Dendritic cell treated with granulocyte-macrophage colony-stimulating factor and Interleukin-4, amounts not matched to agents 40 ng/mL and 50 ng/mL, for 4 days (primary cell): ENCODE measurements around the gene GNAS.

ENCODE experiments used
- H3K27ac Mint-ChIP-seq: one replicate; pipeline ENCODE4 v1.8.0; 2022; ENCODE audit warnings: mild to moderate bottlenecking, mixed read lengths
- H3K27me3 Mint-ChIP-seq: one replicate; pipeline ENCODE4 v1.8.0; 2022; ENCODE audit warnings: mild to moderate bottlenecking, mixed read lengths
- H3K36me3 Mint-ChIP-seq: one replicate; pipeline ENCODE4 v1.8.0; 2022; ENCODE audit warnings: low read depth, mixed read lengths
- H3K4me1 Mint-ChIP-seq: one replicate; pipeline ENCODE4 v1.8.0; 2022; ENCODE audit warnings: low read depth, mixed read lengths
- H3K4me3 Mint-ChIP-seq: one replicate; pipeline ENCODE4 v1.8.0; 2022; ENCODE audit warnings: mild to moderate bottlenecking, moderate library complexity, mixed read lengths
- H3K9me3 Mint-ChIP-seq: one replicate; pipeline ENCODE4 v1.8.0; 2022; ENCODE audit warnings: mixed read lengths
- intact Hi-C: fragments of 100-400 bp; cut with micrococcal nuclease; formaldehyde crosslinking; loops from one replicate; pipeline ENCODE4 v1.15.0; 2022

Gene GNAS

DNA sequence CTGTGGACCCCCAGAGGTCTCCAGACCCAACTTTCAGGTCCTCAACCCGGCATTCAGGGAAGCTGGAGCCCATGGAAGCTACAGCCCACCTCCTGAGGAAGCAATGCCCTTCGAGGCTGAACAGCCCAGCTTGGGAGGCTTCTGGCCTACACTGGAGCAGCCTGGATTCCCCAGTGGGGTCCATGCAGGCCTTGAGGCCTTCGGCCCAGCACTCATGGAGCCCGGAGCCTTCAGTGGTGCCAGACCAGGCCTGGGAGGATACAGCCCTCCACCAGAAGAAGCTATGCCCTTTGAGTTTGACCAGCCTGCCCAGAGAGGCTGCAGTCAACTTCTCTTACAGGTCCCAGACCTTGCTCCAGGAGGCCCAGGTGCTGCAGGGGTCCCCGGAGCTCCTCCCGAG is 950 bp downstream of the GNAS start:
- H3K4me3 Mint-ChIP-seq: no peak overlapping the region
- peaks cover 42% of the 10 kb centered on the region for H3K4me1 Mint-ChIP-seq
- peaks cover 18% of the 10 kb centered on the region for H3K9me3 Mint-ChIP-seq
- no peaks in the 10 kb centered on the region for H3K36me3 Mint-ChIP-seq
- no peak overlapping the region for H3K27ac Mint-ChIP-seq
- peaks cover 93% of the 10 kb centered on the region for H3K27me3 Mint-ChIP-seq
- intact Hi-C loops: loop anchor here (5.0 kb wide), 1 partner anchor 206 kb away; no protein-coding TSS in a partner anchor

DNA sequence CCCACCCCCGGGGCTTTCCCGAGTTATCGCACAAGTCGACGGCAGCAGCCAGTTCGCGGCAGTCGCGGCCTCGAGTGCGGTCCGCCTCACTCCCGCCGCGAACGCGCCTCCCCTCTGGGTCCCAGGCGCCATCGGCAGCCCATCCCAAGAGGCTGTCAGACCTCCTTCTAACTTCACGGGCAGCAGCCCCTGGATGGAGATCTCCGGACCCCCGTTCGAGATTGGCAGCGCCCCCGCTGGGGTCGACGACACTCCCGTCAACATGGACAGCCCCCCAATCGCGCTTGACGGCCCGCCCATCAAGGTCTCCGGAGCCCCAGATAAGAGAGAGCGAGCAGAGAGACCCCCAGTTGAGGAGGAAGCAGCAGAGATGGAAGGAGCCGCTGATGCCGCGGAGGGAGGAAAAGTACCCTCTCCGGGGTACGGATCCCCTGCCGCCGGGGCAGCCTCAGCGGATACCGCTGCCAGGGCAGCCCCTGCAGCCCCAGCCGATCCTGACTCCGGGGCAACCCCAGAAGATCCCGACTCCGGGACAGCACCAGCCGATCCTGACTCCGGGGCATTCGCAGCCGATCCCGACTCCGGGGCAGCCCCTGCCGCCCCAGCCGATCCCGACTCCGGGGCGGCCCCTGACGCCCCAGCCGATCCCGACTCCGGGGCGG is 1.6 kb downstream of the GNAS start:
- H3K4me1 Mint-ChIP-seq: peaks cover 40% of the 10 kb centered on the region
- intact Hi-C loops: loop anchor here (5.0 kb wide), 1 partner anchor 207 kb away; no protein-coding TSS in a partner anchor
- H3K36me3 Mint-ChIP-seq: no peaks in the 10 kb centered on the region
- H3K27me3 Mint-ChIP-seq: peaks cover 91% of the 10 kb centered on the region
- H3K9me3 Mint-ChIP-seq: peaks cover 18% of the 10 kb centered on the region
- H3K4me3 Mint-ChIP-seq: no peak overlapping the region
- no peak overlapping the region for H3K27ac Mint-ChIP-seq

DNA sequence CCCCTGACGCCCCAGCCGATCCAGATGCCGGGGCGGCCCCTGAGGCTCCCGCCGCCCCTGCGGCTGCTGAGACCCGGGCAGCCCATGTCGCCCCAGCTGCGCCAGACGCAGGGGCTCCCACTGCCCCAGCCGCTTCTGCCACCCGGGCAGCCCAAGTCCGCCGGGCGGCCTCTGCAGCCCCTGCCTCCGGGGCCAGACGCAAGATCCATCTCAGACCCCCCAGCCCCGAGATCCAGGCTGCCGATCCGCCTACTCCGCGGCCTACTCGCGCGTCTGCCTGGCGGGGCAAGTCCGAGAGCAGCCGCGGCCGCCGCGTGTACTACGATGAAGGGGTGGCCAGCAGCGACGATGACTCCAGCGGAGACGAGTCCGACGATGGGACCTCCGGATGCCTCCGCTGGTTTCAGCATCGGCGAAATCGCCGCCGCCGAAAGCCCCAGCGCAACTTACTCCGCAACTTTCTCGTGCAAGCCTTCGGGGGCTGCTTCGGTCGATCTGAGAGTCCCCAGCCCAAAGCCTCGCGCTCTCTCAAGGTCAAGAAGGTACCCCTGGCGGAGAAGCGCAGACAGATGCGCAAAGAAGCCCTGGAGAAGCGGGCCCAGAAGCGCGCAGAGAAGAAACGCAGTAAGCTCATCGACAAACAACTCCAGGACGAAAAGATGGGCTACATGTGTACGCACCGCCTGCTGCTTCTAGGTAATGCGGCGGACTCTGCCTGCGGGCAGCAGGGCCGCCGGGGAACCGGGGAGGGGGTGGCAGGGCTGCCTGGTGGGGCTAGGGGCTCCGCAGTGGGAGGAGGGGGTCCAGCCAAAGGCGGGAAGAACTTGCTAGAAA is 2.3 kb downstream of the GNAS start:
- Mint-ChIP-seq H3K4me1 (peaks cover 36% of the 10 kb centered on the region), H3K4me3 (no peak overlapping the region), H3K27ac (no peak overlapping the region), H3K36me3 (no peaks in the 10 kb centered on the region), H3K9me3 (peaks cover 18% of the 10 kb centered on the region), H3K27me3 (peaks cover 91% of the 10 kb centered on the region)
- intact Hi-C loops: loop anchor here (5.0 kb wide), 1 partner anchor 208 kb away; no protein-coding TSS in a partner anchor

DNA sequence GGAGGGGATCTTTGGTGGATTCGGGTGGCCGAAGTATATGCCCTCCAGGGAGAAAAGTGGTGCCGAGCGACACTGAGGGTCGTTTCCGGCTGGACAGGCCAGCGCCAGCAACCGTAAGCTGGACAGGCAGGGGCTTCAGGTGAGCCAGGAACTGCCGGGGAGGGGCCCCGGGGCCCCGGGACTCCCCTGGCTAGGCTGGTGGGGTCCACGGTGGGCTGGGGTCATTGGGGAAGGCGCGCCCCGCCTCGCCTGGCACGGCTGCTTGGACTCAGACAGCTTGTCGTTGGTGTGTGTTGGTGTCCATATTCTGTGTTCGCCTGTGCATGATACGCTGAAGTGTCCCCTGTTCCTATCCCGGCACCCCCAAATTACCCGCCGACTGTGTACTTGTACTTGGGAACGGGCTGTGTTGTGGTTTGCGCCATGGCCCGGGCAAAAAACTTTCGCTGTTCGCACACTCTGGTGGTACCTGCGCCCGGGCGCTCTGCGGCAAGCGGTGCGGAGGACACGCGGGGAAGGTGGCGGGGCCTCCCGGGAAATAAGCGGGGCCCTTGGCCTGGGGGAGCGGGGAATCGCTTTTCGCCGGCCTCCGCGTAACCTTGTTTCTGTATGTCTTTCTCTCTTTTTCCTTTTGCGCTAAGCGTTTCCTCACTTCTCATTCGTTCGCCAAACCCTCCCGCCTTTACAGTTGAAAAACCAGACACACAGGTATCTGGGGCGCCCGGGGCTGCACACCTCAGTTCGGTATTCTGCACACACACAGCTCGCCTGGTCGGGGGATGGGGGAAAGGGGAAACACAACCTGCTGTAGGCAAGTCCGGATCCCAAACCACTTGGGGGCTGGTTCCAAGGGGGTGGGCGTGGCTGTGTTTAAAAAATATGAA is 3.2 kb downstream of the GNAS start:
- Mint-ChIP-seq H3K27ac (no peak overlapping the region), H3K36me3 (no peaks in the 10 kb centered on the region), H3K4me1 (peaks cover 27% of the 10 kb centered on the region), H3K9me3 (peaks cover 18% of the 10 kb centered on the region), H3K27me3 (peaks cover 90% of the 10 kb centered on the region), H3K4me3 (no peak overlapping the region)
- intact Hi-C loops: no loop called here

DNA sequence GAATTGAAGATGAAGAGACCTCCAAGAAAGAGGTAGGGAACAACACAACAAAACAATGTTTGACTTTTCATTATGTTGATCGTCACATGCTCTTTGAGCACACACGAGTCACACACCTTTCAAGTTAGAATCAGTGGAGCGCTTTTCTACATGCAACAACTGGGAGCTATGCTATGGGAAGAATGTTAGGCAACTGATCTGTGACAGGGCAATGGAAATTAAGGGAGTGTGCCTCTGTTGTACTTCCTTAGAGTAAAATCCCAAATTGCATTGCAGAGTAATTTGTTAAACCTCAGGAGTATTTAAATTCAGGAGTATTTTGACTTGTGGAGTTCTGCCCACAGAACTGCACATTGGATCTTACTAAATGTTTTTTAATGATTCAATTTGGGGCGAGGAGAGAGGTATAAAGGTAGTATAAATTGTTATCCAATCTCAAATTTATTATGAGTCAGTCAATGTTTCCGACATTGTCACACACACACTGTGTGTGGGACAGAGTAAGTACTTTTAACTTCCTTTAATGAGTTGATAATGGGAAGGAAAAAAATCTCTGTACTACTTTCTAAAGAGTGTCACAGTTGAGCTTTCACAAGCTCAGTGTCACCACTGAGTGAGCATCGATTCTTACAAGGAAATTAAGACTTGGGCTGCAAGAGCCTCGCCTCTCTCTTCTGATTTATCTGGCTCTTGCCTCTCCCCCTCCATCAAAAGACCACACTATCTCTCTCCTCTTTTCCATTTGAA is 10.7 kb downstream of the GNAS start:
- peaks cover 64% of the 10 kb centered on the region for H3K27me3 Mint-ChIP-seq
- intact Hi-C loops: no loop called here
- H3K4me1 Mint-ChIP-seq: no peaks in the 10 kb centered on the region
- H3K27ac Mint-ChIP-seq: no peak overlapping the region
- H3K36me3 Mint-ChIP-seq: no peaks in the 10 kb centered on the region
- H3K9me3 Mint-ChIP-seq: no peaks in the 10 kb centered on the region
- H3K4me3 Mint-ChIP-seq: no peak overlapping the region

DNA sequence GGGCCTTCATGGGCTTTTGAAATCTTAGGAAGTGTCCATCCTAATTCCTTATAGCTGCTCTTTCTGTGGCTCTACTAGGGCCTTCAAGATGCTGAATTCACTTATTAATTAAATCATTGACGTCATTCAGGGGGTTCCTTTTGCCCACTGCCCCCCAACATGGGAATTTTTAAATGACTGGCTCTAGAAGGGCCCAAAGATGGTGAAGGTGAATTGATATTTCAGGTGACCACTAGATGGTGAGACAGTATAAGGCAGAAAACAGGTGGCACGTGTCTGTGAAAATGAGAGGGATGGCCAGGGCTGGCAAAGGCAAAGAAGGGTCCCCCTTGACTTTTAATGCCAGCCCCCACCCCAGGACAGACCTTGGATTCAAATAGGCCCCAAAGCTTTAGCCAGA is 11.8 kb downstream of the GNAS start:
- H3K4me1 Mint-ChIP-seq: no peaks in the 10 kb centered on the region
- intact Hi-C loops: no loop called here
- no peak overlapping the region for H3K4me3 Mint-ChIP-seq
- H3K9me3 Mint-ChIP-seq: no peaks in the 10 kb centered on the region
- no peak overlapping the region for H3K27ac Mint-ChIP-seq
- H3K27me3 Mint-ChIP-seq: peaks cover 63% of the 10 kb centered on the region
- H3K36me3 Mint-ChIP-seq: no peaks in the 10 kb centered on the region

DNA sequence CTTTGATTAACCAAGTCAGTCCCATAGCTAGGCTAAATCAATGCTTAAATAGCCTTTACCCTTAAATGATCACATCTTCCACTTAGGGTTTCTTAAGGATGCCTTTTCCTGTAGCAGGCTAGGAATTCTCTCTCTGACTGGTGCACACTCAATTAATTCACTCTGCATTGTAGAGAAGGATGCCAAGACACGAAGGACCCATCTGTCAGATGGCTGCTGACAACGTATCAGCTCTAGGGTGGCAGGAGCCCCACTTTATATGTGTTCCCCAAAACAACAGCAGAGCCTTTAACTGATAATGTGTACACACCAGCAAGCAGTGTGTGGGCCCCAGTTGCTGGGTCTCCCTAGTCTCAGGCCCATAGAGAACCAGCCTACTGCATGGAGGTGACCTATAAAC is 13.3 kb downstream of the GNAS start:
- Mint-ChIP-seq H3K9me3 (no peaks in the 10 kb centered on the region), H3K27ac (no peak overlapping the region), H3K4me1 (peaks cover 10% of the 10 kb centered on the region), H3K27me3 (peaks cover 53% of the 10 kb centered on the region), H3K4me3 (no peak overlapping the region), H3K36me3 (no peaks in the 10 kb centered on the region)
- intact Hi-C loops: loop anchor here (5.0 kb wide), 1 partner anchor 631 kb away; no protein-coding TSS in a partner anchor

DNA sequence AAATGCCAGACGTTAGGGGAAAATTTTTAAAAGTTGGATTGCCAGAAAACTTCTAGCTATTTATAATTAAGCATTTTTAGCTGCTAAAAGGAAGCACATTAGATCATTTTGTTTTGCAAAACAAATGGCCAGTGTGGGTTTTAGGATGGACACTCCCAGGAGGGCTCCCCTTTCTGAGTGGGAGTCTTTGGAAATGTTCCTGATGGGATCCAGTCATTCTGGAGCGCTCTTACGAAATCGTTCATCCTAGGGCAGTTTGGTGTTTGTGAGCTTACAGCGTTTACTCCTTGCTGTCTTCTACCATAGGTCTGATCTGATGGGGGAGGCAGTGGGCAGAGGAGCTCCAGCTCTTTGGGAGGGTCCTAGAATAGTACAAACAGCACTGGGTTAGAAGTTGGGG is 14.7 kb downstream of the GNAS start:
- Mint-ChIP-seq H3K4me3 (no peak overlapping the region), H3K9me3 (no peaks in the 10 kb centered on the region), H3K27ac (no peak overlapping the region), H3K4me1 (peaks cover 13% of the 10 kb centered on the region), H3K27me3 (peaks cover 48% of the 10 kb centered on the region), H3K36me3 (no peaks in the 10 kb centered on the region)
- intact Hi-C loops: loop anchor here (5.0 kb wide), 1 partner anchor 630 kb away; no protein-coding TSS in a partner anchor

DNA sequence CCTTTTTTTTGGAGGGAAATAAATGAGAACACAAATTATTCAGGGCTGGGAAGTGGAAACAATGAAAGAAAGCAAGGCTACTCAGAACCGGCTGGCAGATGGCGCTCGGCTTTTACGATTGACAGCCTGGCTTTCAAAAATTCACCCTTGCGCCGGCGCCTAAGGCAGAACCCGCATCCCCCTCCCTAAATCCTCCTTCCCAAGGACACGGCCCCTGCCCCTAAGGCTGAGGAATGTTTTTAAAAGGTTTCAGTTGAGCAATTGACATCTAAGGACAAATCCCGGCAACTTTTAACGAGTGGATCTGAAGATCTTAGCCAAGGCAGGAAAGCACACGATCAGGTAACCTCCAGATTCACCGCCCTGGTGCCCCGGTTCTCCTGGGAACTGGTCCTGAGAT is 16.3 kb downstream of the GNAS start:
- H3K27me3 Mint-ChIP-seq: peaks cover 36% of the 10 kb centered on the region
- no peaks in the 10 kb centered on the region for H3K9me3 Mint-ChIP-seq
- H3K36me3 Mint-ChIP-seq: no peaks in the 10 kb centered on the region
- intact Hi-C loops: loop anchor here (5.0 kb wide), 1 partner anchor 629 kb away; no protein-coding TSS in a partner anchor
- H3K4me1 Mint-ChIP-seq: peaks cover 13% of the 10 kb centered on the region
- H3K4me3 Mint-ChIP-seq: no peak overlapping the region
- H3K27ac Mint-ChIP-seq: no peak overlapping the region

DNA sequence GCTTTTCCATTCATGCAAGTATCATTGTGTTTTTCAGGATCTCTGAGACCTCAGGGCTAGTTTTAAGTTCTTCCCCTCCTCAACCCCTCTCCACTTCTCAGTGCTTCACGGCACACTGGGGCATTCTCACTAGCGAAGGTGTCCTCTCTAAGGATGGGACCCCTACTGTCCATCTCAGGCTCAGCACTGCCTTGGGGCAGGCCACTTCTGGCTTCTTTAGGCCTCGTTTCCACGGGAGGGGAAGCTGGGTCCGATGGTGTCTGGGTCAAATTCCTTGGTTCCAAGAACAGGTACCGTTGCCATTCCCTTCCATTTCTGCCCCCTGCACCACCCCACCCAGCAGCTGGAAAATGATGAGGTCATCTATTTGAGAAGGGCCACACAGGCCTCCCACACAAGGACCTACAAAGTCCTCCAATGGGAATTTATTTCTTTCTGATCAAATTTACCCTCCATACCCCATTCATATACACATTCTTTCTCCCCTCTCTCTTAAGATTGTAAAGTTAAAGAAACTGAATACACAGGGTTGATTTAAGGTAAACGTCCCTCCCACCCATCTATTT is 17.2 kb downstream of the GNAS start:
- Mint-ChIP-seq H3K27ac (no peak overlapping the region), H3K4me3 (no peak overlapping the region), H3K36me3 (no peaks in the 10 kb centered on the region), H3K4me1 (peaks cover 13% of the 10 kb centered on the region), H3K9me3 (no peaks in the 10 kb centered on the region), H3K27me3 (peaks cover 34% of the 10 kb centered on the region)
- intact Hi-C loops: loop anchor here (5.0 kb wide), 3 partner anchors 338 to 628 kb away; no protein-coding TSS in a partner anchor

DNA sequence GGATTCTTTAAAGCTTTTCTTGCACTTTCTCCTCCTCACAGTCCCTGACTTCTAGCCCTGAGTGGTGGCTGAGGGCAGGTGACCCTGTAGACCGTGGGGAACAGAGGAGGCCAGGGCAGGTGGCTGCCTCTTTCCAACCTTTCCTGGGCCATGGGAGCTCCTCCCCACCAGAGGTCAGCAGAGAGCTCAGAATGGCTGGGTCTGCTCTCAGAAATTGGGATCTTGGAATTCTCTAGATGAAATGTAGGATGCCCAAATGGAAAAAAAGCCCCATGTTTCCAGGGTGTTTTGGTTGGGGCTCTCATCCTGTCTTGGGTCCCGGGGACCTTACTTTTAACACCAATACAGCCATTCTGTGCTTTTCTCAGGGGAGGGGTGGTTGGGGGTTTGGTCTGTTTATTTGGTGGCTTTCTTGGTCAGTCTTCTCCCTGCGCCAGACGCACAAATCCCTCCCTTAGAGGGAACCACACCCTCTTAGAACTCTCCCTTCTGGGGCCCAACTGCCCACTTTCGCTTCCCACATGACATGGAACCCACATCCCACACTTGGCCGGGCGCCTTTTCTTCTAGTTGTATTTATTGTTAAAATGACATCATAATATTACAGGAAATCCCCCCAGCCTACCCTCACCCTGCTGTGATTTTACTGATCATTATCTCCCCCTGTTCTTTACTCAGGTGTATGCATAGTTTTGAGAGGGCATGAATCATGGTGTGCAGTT is 17.9 kb downstream of the GNAS start:
- intact Hi-C loops: loop anchor here (5.0 kb wide), 2 partner anchors 337 to 352 kb away; no protein-coding TSS in a partner anchor
- Mint-ChIP-seq H3K27ac (no peak overlapping the region), H3K36me3 (no peaks in the 10 kb centered on the region), H3K4me1 (peaks cover 13% of the 10 kb centered on the region), H3K27me3 (peaks cover 34% of the 10 kb centered on the region), H3K9me3 (no peaks in the 10 kb centered on the region), H3K4me3 (no peak overlapping the region)

DNA sequence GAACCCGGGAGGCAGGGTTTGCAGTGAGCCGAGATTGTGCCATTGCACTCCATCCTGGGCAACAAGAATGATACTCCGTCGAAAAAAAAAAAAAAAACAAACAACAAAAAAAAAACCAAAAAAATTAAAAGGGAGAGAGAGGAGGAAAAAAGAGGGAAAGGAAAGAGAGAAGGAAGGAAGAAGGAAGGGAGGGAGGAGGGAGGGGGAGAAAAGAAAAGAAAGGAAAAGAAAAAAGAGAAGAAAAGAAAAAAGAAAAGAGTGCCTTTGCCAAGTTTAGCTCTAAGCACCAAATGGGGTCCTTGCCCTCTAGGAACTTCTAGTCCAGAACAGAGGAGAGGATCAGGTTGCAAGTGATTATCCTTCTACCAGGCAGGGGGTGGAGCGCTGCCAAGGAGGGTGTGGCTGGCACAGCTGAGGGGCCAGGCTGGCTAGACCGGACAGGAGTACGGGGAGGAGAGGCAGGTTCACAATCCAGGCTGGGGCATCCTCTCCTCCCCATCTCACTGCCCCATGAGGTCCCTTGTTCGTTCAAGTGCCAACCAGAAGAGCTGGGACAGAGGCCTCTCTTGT is 19.1 kb downstream of the GNAS start:
- H3K27ac Mint-ChIP-seq: peak overlapping the region; percentile 49
- intact Hi-C loops: loop anchor here (5.0 kb wide), 2 partner anchors 336 to 351 kb away; no protein-coding TSS in a partner anchor

More for the DNA sequence above, 19.1 kb downstream of the GNAS start:
- Mint-ChIP-seq H3K9me3 (no peaks in the 10 kb centered on the region), H3K4me1 (peaks cover 13% of the 10 kb centered on the region), H3K4me3 (no peak overlapping the region), H3K27me3 (peaks cover 28% of the 10 kb centered on the region), H3K36me3 (no peaks in the 10 kb centered on the region)
